Iris pigment epithelial cell (primary cell): Measurements from ENCODE around the gene TMEM273.

ENCODE experiments used
- DNase-seq: peaks from one replicate; pipeline ENCODE4 v3.0.0-alpha.2; 2011; ENCODE audit warnings: low read depth

The TMEM273 gene

GRCh38 chr10:49175587-49176309 is 12.4 kb downstream of the TMEM273 start:
- DNase-seq: no peak

GRCh38 chr10:49174926-49175500 is 13.2 kb downstream of the TMEM273 start:
- DNase-seq: no peak

- no peak for DNase-seq
Observed at GRCh38 chr10:49174261-49174925, 13.8 kb downstream of the TMEM273 start.

GRCh38 chr10:49173853-49174252 is 14.3 kb downstream of the TMEM273 start:
- no peak for DNase-seq

GRCh38 chr10:49173201-49173772 is 14.9 kb downstream of the TMEM273 start:
- DNase-seq: no peak

GRCh38 chr10:49172777-49173132 is 15.4 kb downstream of the TMEM273 start:
- no peak for DNase-seq

- no peak for DNase-seq
Observed at GRCh38 chr10:49172061-49172776, 16.0 kb downstream of the TMEM273 start.

- no peak for DNase-seq
Observed at GRCh38 chr10:49171326-49172060, 16.7 kb downstream of the TMEM273 start.

GRCh38 chr10:49170632-49171325 is 17.4 kb downstream of the TMEM273 start:
- no peak for DNase-seq

- DNase-seq: no peak
Observed at GRCh38 chr10:49169776-49170175, 18.4 kb downstream of the TMEM273 start.

GRCh38 chr10:49168831-49169500 is 19.2 kb downstream of the TMEM273 start:
- DNase-seq: no peak

- DNase-seq: no peak
Observed at GRCh38 chr10:49168171-49168540, 20.0 kb downstream of the TMEM273 start.

- DNase-seq: no peak
Observed at GRCh38 chr10:49167425-49168170, 20.6 kb downstream of the TMEM273 start.

- DNase-seq: no peak
Observed at GRCh38 chr10:49166484-49167400, 21.4 kb downstream of the TMEM273 start.

- no peak for DNase-seq
Observed at GRCh38 chr10:49165821-49166483, 22.2 kb downstream of the TMEM273 start.

- DNase-seq: no peak
Observed at GRCh38 chr10:49165259-49165658, 22.9 kb downstream of the TMEM273 start.

GRCh38 chr10:49164559-49165188 is 23.5 kb downstream of the TMEM273 start:
- peak; percentile 46 for DNase-seq

- peak; percentile 26 for DNase-seq
Observed at GRCh38 chr10:49163741-49164140, 24.4 kb downstream of the TMEM273 start.
